ENCODE measurements around the gene GEN1.

The GEN1 gene, protein sequence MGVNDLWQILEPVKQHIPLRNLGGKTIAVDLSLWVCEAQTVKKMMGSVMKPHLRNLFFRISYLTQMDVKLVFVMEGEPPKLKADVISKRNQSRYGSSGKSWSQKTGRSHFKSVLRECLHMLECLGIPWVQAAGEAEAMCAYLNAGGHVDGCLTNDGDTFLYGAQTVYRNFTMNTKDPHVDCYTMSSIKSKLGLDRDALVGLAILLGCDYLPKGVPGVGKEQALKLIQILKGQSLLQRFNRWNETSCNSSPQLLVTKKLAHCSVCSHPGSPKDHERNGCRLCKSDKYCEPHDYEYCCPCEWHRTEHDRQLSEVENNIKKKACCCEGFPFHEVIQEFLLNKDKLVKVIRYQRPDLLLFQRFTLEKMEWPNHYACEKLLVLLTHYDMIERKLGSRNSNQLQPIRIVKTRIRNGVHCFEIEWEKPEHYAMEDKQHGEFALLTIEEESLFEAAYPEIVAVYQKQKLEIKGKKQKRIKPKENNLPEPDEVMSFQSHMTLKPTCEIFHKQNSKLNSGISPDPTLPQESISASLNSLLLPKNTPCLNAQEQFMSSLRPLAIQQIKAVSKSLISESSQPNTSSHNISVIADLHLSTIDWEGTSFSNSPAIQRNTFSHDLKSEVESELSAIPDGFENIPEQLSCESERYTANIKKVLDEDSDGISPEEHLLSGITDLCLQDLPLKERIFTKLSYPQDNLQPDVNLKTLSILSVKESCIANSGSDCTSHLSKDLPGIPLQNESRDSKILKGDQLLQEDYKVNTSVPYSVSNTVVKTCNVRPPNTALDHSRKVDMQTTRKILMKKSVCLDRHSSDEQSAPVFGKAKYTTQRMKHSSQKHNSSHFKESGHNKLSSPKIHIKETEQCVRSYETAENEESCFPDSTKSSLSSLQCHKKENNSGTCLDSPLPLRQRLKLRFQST

DNA sequence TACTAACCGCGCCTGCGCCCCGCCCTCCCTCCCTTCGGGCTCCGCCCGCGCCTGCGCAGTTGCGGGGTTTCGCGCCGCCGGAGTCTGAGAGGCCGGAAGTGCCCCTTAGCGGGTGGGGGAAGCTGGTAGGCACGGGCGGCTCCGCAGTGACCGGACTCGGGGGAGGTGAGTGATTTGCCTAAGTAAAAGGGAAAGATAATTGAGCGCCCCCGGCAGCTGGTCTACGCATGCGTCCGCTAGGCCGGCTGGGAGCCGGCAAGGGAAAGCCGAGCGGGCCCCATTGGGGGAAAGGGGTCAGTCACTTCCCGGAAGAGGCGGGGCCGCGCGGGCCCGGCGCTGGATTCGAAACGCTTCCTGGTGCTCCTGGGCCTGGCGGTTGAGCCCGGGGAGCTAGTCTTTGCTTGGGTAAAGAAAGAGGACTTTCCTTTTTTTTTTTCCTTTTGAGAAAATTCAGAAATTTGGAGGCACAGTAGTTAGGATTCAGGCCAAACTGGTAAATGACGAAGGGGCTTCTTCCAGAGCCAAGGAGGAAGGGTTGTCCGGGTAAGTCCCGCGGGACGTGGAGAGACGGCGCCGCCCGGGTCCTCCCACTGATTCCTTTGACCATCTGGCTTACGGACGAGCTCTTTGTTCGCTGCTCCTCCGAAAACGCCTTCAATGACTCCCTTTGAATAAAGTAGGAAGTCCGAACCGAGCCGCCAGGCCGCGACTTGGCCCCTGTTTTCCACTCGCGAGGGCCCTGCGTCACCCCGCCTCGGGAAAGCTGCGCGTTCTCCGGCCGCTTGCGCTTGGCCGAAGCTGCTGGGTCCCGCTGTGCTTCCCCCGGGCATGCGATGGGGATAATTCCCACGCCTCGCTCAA, at the start of gene GEN1, which contains the start of gene SMC6:
TSS of gene GEN1 (plus strand) at position 336 of the 861 bp plus-strand sequence. CDS start 5,806 bp downstream, outside the sequence.
TSS of gene SMC6 (minus strand) at position 8 of the 861 bp plus-strand sequence. CDS start 7,864 bp downstream, outside the sequence.
- Histone ChIP-seq H3K27ac (peak within 1 kb of the TSS; percentile 80 to 100 (median 98)), H3K4me3 (peak within 1 kb of the TSS; percentile 65 to 99 (median 82))

DNA sequence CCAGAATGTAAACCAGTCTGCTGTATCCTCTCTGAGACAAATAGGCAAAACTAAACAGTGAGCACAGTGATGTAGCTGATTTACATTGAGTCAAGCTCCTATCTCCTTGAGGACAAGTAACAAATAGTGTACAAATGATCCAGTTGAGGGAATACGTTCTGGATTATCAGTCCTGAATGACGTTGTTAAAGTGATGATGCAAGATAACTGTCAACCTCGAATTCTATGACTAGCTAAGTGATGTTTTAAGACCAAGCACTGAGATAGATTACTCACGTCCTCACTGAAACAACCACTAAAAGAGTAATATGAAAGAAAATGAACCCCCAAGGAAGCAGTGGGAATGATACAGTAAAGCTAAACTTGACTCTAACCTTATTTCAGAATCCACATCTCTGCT, 47.1 kb upstream of the GEN1 start:
- Histone ChIP-seq H3K27ac (no peak overlapping the region), H3K4me3 (no peak overlapping the region)

DNA sequence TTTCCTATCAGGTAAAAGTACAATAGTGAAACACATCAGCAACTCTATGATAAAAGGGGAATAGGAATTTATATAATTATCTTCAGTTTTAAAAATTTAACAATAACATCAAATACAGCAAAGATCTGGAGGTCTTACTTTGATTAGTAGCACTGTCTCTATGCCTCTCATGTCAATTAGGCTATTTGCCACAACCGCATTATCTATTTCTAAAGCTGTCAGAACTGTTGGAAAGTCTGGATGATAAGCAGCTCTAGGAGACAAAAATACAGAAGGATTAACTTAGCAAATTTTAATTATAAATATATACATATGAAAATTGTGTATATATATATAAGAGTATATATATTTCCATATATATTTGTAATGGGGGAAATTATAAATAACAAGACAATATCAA, 45.4 kb upstream of the GEN1 start:
- Histone ChIP-seq H3K27ac (no peak overlapping the region), H3K4me3 (no peak overlapping the region)

DNA sequence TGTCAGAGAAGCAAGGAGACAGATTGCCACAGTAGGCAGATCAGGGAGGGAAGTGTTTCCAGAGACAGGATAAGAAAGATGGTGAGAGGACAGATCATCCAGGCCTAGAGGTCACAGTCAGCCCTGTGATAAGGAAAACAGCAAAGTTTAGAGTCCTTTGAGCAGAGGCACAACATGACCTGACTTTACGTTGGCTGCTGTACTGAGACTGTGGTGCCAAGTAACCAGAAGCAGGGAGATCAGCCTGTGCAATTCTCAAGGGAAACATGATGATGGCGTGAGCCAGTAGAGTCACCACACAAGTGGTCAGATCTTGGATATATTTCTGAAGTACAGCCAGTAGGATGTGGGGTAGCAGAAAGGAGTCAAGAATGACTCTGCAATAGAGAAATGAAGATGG, 44.0 kb upstream of the GEN1 start:
- H3K4me3 ChIP-seq: no peak overlapping the region
- no peak overlapping the region for H3K27ac ChIP-seq

DNA sequence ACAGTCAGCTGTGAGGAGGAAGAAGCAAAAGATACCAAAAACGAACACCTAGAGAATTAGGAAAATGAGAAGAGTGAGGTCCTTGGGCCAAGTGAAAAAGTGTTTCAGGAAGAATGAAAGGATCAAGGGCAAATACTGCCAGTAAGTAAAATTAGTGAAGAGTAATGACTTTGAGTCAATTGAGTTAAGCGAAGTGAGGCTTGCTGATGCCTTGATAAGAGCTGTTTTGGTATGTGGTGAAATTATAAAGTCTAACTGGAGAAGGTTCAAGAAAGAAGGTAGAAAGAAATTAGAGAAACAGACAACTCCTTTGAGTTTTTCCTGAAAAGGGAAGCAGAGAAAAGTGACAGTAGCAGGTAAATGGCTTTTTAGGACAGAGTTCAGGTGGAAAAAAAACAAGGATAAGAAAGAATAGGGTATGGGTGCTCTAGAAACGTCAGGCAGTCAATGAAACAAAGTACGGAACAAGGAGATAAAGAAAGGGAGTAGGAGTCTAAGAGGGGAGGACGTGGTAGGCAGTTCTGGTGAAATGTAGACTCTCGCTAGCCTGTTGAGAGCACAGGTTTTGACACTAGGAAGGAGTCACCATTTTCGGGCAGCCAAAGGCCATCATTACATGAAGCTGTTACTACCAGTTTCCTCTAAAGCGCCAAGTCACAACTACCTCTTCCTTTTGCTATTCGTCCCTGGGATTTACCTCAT, 43.2 kb upstream of the GEN1 start:
- Histone ChIP-seq H3K27ac (no peak overlapping the region), H3K4me3 (no peak overlapping the region)

DNA sequence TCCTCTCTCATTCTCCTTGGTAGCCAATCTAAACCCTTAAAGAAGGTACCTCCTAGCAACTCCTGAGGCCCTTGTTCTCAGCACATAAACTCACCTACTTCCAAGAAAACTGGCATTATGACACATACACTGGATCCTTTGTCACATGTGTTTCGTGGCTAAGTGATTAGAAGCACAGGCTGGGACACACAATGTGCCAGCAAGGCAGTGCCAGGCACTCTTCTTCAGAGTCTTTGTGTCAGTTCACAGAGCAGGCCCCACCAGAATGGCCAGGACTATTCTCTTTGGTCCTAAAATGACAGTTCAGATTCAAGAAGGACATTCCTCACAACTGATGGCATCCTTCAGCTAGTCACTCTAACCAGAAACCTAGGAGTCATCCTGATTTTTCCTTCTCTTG, 40.6 kb upstream of the GEN1 start:
- no peak overlapping the region for H3K27ac ChIP-seq
- no peak overlapping the region for H3K4me3 ChIP-seq

DNA sequence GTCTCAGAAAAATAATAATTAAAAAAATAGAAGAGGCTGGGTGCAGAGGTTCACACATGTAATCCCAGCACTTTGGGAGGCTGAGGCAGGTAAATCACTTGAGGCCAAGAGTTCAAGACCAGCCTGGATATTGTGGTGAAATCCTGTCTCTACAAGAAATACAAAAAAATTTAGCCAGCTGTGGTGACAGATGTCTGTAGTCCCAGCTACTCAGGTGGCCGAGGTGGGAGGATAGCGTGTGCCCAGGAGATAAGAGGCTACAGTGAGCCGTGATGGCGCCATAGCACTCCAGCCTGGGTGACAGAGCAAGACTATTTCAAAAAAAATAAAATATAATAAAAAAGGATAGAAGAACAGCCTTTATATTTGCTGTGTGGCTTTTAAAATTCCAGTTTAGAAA, 36.3 kb upstream of the GEN1 start:
- no peak overlapping the region for H3K27ac ChIP-seq
- H3K4me3 ChIP-seq: no peak overlapping the region

DNA sequence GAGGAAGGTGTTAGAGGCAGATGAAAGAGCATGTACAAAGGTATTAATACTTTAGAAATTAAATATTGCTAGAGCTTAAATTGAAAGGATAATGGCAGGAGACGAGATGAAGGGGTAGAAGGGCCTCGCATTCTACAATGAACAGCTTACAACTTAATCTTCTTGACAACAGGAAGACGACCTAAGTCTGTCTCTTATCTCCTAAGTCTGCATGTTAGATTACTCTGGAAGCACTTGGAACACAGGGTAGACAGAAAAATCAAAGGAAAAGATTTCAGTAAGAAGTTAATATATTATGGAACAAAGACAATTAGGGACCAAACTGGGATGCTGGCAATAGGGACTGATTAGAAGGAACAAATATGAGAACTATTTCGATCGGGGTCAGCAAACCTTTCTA, 35.2 kb upstream of the GEN1 start:
- H3K4me3 ChIP-seq: no peak overlapping the region
- no peak overlapping the region for H3K27ac ChIP-seq

DNA sequence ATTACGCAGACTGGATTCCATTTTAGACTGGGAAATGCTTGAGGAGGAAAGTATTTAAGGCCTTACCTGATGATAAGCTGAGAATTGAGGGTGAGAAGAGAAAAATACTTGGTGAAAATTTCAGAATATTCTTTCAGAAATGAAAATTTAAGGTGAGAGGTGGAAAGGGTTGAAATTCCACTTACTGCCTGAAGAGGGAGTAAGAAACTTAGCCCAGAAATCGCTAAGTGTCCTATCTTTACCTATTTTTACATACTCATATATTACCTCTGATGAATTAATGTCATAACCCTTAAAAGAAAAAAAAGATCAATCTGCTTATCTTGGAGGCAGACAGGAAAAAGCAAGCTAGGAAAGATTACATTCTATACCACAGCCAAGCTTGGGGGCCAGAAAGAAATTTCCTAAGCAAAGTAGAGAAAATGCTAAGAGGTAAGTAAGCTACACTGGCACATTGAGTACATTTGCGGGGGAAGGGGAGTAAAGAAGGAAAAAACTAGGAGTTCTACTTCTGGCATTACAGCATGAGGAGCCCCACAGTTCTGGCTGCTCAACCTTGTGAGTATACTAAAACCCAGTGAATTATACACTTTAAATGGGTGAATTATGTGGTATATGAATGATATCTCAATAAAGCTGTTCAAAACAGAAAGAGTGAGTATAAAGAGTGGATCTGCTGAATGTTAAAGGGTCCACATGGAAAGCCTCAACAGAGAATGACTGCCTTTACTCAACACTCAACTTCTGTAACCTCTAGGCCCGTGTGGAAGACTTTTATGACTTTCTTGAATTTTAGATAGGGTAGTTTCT, 34.2 kb upstream of the GEN1 start:
- H3K4me3 ChIP-seq: no peak overlapping the region
- no peak overlapping the region for H3K27ac ChIP-seq

DNA sequence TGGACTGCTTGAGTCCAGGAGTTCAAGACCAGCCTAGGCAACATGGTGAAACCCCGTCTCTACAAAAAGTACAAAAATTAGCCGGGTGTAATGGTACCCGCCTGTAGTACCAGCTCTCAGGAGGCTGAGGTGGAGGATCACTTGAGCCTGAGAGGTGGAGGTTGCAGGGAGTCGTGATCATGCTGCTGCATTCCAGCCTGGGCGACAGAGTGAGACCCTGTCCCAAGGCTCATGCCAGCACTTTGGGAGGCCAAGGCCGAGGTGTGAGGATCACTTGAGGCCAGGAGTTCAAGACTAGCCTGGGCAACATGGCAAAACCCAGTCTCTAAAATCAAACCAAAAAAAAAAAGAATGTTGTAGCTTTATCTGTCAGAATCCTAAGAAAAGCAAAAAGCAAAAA, 25.7 kb upstream of the GEN1 start:
- Histone ChIP-seq H3K27ac (no peak overlapping the region), H3K4me3 (no peak overlapping the region)

DNA sequence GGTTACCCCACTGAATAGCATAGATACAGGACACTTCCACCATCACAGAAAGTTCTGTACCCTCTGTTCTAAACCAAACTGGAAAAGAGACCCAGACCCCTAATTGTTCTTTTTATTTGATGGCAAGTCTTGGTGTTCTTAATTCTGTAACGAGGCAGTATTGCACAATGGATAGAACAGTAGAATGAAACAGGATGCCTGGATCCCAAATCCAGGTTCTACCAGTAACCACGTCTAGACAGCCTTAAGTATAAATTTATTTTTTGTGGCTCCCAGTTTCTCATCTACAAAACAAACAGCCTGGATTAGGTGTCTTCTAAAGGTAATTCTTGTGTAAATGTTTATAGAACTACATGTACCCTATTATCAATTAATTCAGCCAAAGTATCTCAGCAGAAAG, 24.1 kb upstream of the GEN1 start:
- H3K4me3 ChIP-seq: no peak overlapping the region
- H3K27ac ChIP-seq: no peak overlapping the region

DNA sequence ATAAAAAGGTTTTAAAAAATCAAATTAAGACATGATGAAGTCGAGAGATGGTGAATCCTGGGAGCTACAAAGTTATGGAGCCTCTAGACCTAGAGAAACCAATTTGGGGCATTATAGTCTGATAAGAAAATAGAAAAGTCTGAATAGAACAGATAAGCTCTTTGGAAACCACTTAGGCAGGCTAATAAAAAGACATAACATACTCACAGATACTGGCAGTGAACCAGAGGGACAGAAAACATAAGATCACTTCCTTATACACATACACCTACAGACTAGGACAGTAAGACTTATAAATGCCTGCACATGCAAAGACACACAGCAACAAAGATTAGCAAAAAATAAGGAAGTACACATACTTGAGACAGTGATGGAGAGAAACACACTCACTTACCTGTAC, 20.3 kb upstream of the GEN1 start:
- no peak overlapping the region for H3K4me3 ChIP-seq
- H3K27ac ChIP-seq: no peak overlapping the region

DNA sequence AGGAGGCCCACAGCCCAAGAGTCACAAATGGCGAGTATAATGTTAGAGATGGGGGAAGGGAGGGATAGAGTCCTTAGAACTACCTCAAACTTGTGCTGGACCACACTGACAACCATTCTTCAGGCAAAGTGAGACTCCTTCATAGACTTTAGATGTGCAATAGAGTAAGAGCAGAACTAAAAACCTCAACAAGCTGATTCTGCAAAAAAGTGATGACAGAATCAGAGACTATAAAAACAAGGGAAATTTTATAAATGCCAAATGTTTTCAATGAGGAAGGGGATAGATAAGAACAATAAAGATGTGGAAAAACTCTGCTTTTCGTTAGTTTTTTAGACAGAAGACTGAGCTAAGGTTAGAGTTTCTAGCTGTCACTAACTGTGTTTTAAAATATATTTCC, 18.1 kb upstream of the GEN1 start:
- H3K4me3 ChIP-seq: no peak overlapping the region

DNA sequence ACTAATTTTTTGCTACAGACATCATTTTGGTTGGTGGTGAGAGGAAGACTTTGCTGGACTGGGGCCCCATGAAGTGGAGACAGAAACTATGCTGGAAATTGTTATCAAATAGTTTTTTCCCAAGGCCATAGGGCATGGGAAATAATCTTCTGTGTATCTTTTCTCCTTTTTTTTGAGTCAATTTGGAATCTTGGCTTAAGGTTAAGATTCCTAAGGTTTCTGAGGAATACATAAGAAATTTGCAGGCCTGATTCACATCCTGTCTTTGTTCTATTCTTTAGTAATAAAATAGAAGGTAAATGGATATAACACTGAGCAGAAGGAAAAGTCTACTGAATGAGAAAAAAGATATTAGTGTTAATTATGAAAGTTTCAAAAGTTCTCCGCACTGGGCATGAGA, 16.9 kb upstream of the GEN1 start:
- Histone ChIP-seq H3K4me3 (no peak overlapping the region), H3K27ac (peak overlapping the region in 1 of 21 experiments; percentile 13)

More for the DNA sequence above, 18.1 kb upstream of the GEN1 start:
- H3K27ac ChIP-seq: no peak overlapping the region

DNA sequence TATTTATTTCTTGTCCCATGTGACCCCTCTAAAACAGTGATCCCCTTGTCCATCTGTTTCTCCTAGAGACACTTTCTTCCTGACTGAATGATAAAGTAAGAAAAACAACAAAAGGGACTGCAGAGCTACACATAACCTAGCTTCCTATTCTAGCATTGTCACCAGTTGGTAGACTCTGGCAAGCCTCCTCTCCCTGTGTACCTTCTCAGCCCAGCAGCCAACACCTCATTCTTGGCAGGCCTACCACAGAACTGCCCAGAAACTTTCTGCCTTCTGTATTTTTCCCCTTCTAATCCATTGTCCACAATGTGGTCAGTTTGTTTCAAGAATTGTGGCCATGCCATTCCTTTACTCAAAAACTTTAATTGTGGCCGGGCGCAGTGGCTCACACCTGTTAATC, 13.7 kb upstream of the GEN1 start:
- no peak overlapping the region for H3K4me3 ChIP-seq
- no peak overlapping the region for H3K27ac ChIP-seq

DNA sequence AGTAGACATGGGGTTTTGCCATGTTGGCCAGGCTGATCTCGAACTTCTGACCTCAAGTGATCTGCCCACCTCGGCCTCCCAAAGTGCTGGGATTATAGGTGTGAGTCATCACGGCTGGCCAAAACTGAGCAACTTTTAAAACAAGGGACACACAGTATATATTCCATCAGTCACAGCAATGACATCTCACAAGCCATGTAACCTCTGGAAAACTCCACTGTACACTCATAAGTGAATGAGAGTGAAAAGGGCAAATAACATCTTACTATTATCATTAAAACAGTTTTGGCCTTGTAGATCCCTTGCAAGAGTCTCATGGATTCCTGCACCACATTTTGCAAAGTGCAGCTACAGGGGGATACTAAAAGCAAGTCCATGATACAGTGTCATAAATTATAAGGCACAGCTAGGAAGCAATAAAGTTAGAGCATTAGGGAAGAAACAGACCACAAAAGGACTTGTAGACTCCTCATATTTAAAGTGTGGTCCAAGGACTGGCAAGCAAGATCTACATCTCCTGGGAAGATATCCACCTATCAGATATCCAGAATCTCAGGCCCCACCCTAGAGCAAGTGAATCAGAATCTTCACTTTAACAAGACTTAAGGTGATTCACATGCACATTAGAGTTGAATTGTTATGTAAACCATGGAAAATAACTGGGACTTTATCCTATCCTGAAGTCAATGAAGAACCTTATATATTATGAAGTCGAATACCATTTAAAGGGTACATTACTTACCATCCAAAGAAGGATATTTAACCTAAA, 6.1 kb upstream of the GEN1 start:
- no peak overlapping the region for H3K27ac ChIP-seq
- no peak overlapping the region for H3K4me3 ChIP-seq

DNA sequence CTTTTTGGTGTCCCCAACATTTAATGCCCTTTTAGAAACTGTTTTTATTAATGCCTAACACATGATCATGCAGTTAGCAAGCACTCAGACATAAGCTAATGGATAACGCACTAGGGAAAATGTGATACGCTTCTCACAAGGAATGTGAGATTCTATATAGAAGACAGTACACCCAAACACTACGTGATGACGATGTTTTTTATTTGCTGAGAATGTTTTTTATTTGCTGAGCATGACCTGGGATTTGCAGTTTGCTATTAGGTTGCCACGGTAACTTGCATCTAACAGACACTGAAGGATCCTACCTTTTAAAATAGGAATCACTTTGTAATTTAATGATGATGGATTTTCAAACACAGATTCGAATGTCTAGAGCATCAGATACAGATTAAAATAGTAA, 5.2 kb upstream of the GEN1 start:
- no peak overlapping the region for H3K27ac ChIP-seq
- no peak overlapping the region for H3K4me3 ChIP-seq
